Left kidney (tissue), 2 donors: Measurements from ENCODE around the gene DPP6. TPM values are rescaled to one million over a fixed set of nuclear protein-coding genes. Genes with fewer than 3 reads are reported as not detected.

Experiments used
- DNase-seq: peaks from one replicate; pipeline ENCODE4 v3.0.0-alpha.2; 2013
- polyA plus RNA-seq: library from polyadenylated mRNA; unstranded; fragments of 120-200 nt; gene quantifications from one replicate; pipeline ENCODE4 v1.2.1, GENCODE V29; 2013; ENCODE audit not compliant: insufficient read length

Gene DPP6
- polyA plus RNA-seq, 1 donor = 44.9 TPM

DNA sequence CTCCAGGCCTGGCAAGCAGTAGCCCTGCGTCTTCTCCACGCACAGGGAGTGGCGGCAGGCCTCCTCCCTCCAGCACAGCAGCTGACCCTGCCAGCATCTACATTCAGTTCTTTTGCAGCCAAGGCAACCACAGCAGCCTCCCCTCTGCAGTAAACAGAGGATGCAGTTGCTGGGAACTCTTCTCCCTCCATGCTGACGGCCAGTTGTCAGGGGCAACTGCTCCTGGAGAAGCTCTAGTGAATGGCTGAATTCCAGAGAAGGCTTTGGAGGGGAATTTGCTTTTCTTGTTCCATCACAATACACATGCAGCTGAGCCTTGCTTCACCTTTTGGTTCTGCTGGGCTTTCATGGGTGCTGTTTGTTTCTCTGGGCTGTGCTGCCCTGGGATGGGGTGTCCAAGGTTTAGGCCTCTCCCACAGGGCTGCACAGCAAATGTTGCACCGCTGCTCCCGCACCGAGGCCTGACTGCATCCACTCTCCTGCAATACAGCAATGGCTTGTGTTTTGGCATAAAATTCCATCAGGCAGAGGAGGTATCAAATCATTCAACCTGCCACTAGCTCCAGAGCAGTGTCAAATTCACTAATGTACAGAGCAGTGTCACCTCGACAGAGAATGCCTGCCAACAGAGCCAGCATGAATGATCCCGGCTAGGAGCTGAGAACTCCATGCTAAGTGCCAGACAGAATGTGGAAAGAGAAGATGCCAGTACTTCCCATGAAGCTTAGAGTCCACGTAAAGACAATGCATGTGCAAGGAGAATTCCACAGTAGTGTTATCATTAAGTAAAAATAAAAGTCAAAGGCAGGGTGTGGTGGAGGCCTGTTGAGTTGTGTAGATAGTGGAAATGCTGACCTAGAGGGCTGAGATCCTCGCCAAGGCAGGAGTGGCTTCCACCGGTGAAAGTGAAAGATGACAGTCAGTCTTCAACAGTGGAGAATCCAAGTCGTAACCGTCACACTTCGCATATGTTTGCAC is 399.6 kb downstream of the DPP6 start:
- no peak for DNase-seq

DNA sequence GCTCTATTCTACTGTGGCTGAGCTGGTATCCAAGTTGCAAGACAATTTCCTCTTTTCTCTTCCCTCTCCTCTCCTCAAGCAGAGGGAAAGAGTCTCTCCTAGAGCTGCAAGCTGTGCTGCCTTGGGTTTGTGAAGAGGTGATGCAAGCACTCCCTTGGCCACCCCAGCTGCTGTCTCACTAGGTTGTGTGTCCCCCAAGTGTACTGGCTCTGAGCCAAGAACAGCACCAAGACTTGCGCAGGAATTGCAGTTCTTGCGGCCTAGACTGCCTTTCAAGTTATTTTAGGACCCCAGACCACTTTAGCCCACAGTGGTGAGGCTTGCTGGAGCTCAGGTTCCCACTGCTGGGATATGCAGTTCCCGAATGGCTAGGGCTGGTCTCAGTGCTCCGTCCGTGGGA is 411.6 kb downstream of the DPP6 start:
- no peak for DNase-seq

DNA sequence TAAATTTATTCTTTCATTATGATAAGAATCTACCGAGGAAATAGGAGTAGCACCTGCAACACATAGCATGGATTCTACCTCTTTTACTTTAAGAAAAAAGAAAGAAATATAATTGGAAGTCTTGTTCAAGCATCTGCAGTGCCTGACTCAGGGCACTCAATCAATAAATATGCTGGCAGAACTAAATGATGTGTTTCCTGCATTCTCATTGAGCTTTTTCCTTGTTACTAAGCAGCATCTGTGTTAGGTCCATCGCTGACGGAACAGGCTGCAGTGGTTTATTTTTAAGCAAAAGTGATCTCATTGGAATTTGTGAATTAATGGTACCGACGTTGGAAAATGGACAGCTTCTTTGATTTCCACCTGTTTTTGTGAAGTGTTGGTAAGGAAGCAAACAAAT is 417.5 kb downstream of the DPP6 start:
- DNase-seq = no peak

DNA sequence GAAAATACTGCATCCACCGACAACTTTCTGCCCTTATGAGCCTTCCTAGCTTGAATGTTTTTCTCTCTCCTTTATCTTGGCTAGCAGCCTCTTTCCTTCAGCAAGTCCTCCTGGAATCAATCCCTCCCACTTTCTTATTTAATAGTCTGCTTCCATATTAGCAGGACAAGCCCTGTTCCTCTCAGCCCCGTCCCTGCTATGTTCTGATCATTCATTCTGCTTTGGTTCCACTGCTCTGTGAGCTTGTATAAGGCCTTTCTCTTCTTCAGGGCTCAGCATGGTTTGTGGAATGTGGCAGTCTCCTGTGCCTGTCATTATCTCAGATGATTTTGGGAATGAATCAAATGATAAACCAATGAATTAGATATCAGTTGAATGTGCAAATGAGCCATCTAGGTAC is 420.1 kb downstream of the DPP6 start:
- no peak for DNase-seq

DNA sequence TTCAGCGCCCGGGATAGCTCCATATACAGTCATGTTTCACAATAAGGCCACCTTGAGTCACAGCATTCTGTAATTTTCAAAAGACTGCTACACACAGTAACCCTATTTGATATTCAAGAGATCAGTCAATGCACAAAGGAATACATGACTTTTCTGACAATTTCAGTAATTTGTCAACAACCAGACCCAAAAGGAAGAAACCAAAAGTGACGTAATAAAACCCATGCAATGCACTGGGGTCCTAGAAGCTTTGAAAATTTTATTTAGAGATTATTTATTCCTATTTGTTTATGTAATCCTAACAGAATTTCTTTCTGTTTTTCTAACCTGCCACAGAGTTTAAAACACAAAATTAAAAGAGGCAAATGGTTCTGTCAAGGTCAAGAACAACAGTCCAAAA is 421.2 kb downstream of the DPP6 start:
- DNase-seq = no peak

DNA sequence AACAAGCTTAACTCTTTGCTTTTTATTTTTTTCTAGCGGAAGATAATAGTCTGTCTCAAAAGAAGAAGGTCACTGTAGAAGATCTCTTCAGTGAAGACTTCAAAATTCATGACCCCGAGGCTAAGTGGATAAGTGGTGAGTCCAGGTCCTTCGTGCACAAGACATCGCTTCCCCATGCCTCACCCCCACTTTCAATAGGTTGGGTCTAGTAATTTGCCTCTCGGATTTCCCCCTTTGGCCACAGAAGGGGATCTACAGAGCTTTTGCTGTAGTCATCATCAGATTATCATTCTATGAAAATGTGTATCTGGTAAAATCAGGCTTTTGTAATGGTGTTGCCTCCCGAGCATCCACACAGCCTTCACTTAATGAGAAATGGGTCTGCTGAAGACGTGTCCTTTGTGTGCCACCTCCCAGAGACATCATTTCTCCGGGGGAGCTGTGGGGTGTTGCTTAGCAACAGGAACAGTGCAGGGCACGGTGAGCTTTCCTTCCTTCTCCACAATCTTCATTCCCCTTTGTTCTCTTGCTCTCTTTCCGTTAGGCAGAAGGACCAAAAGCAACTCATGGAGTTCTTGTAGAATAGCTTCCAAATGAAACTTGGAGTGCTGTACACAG is 422.8 kb downstream of the DPP6 start:
- DNase-seq = no peak

DNA sequence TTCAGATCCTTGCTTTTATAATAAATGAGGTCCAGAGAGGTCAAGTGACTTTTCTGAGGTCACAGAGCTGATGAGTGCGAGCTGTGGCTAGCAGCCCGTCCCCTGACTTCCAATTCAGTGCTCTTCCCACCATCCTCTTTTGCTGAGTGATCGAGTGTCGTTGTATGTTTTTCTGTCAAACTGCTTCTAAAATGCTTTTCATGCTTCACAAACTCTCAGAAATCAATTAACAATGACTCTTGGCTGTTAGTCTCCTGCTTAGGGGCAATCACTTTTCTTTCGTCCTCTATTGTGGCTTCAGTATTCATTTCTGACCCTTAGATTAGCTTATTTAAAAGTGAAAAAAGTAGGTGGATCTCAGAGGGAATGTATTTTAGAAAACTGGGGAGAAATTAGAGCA is 423.7 kb downstream of the DPP6 start:
- DNase-seq = no peak

DNA sequence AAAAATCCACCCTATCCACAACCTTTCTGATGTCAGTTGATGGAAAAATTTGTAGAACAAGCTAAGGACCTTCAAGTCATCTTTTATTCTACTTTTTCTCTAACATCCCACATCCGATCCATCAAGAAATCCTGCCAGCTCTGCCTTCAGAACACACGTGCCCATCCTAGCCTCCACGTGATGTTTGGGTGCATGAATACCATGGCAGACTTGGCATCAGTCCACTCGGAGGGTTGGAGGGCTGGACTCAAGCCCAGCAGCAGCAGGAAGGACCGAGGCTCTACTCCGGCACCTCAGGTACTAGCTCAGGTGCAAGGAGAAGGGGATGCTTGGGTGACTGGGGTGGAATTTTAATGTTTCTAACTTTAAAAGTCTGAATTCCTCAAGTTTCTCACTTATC is 428.6 kb downstream of the DPP6 start:
- DNase-seq = no peak

DNA sequence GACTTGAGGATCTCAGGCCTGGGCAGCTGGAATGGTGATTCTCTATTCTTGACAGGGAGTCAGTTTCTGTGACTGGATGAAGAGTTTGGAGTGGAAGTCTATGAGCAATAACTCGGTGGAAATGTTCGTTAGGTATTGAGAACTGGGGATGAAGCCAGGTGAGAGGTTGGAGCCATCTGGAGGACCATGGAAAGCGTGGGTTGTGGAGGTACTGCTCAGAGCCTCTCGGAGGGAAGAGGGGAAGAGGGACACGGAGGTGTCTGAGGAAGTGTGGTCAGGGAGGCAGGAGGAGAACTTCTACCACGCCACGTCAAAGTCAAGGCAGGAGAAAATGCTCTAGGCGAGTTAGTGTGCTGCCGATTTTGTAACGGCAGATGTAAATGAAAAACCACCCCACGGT is 430.7 kb downstream of the DPP6 start:
- DNase-seq = no peak

DNA sequence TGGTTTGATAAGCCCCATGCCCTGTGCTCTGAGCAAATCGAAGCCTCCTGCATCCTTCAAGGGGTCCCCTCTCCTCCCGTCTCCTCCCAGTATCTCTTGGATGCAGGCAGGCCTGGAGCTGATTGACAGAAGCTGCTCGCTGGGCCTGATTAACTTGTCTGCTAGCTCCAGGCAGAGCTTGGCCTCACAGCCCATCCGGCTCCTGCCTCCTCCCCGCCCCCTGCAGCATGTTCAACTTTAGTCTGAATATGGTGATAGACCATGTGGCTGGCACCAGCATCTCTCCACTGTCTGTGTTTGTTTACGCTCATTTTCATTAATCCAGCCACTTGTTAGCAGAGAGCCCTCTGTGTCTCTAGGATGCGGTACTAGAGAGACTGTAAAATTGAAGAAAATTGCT is 432.2 kb downstream of the DPP6 start:
- DNase-seq = no peak

DNA sequence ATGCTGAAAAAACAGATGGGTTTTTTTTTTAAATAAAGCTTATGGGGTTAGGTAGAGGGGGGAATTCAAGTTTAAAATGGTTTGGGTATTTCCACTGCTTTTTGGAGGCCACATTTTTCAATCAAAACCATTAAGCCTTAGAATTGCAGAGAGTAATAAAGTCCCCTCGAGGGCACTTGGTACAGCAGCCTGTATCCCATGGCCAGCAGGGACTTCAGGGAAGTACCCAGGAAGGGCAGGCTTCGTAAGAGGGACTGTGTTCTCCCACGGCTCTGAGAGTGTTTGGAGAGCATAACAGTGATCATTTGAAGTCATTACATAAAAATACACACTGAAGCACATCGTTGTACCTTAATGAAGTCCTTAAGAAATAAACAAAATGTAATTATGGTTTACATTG is 432.7 kb downstream of the DPP6 start:
- no peak for DNase-seq

DNA sequence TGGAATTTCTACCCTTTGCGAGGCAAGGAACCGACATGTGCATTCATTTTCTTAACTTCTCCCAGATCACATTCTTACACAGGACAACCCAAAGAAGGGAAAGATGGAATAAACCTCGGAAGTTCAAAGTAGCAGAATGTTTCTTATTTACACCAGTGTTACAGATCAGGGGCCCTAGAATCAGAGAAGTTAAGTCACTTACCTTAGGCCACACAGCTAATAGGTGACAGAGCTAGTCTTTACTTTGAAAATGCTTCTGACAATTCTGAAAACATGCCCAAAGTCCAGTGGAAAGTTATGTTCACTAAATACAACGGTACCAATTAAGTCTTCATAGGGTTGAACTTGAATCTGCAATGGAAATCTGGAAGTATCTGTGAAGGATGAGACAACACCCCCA is 437.7 kb downstream of the DPP6 start:
- DNase-seq = no peak

DNA sequence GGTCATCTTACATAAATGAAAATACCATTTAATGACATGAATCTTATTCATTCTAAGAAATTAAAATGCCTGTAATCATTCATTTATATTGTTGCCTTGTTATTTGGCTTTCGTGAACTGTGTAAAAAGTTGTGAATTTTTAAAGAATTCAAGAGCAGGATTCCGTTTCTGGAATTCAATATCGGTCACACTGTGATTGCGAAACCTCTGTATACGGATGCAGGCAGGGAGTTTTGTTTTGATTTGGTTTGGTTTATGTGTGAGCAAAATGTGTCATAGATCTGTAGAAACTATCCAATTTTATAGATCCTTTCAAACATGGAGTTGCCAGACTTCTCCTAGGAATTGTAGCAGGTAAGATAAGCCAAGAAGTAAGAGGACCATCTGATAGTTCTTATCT is 441.4 kb downstream of the DPP6 start:
- no peak for DNase-seq

DNA sequence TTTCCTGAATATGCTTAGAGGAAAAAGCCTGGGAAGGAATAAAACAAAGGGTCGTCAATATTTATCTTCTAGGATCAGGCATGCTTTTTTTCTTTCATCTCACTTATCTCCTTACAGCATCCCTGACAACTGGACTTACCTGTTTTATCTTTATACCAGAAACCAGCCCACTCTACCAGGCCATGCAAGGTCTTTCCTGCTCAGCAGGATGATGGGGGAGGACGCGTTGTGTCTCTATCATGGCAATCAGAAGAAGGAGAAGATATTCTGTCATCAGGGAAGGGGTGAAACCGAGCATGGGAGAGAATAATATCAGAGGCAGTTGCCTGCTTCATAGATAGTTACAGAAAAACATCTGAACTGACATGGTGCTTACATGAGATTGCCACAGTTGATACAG is 445.6 kb downstream of the DPP6 start:
- DNase-seq = no peak

DNA sequence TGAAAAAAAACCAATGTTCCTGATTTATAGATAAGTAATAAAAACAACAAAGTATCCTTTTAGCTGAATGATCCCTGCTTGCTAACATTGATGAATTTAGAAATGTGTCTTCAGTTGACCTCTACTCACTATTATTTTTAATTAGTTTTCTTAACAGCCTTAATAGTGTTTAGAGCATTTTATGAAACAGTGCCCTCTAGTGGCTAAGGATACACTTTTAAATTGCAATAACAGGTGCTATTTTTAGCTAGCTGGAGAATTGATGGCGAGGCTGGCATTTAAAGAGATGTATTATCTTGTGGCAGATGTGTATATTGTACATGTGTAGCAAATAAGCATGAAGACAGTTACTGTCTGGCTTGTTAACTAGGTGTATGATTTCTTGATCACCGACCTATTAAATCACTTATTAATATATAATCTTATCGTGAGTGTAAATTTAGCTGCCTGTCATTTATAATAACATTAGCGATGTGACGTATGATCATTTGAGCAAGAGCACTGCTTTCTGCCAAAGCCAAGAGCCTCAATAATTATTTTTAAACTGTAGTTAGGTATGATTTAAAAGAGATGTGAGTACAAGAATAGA is 451.9 kb downstream of the DPP6 start:
- peak; percentile 58 for DNase-seq

DNA sequence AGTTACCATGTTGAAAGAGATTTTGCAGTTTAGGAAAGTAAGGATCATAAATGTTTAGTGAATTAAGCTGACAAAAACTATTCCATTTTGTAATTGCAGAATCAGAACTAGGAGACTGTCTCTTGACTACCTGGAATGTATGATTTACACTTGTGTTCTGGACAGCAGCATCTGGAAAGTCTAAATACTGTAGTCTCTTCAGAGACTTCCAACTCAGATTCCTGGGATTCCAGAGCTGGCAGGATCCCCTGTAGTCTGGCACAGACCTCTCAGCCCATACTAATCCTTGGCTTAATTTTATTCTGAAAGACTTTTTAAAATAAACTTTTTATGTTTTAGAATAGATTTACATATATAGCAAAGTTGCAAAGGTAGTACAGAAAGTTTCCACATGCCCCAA is 452.7 kb downstream of the DPP6 start:
- no peak for DNase-seq

DNA sequence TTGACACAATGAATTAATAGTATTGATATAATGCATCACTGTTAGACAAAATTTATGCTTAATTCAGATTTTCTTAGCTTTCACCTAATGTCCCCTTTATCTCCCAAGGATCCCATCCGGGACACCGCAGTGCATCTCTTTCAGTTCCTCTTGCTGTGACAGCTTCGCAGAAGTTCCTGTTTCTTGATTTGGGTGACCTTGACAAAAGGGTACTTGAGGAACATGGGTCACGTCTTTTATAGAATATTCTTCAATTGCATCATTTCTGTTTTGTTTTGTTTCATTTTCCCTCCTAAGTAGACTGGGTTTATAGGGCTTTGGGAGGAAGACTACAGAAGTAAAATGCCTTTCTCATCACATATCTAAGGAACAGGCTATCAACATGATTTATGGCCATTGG is 453.2 kb downstream of the DPP6 start:
- no peak for DNase-seq

DNA sequence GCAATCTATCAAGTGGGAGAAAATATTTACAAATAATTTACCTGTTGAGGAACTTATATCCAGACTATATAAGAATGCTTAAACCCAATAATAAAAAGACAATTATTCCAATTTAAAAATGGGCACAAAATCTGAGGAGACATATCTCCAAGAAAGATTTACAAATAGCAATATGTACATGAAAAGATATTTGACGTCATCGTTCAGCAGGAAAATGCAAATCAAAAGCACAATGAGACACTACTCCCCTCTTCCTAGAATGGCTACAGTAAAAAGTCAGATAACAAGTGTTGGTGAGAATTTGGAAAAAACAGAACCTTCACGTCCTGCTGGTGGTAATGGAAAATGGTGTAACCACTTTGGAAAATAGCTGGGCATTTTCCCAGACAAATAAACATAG is 457.0 kb downstream of the DPP6 start:
- DNase-seq = no peak

DNA sequence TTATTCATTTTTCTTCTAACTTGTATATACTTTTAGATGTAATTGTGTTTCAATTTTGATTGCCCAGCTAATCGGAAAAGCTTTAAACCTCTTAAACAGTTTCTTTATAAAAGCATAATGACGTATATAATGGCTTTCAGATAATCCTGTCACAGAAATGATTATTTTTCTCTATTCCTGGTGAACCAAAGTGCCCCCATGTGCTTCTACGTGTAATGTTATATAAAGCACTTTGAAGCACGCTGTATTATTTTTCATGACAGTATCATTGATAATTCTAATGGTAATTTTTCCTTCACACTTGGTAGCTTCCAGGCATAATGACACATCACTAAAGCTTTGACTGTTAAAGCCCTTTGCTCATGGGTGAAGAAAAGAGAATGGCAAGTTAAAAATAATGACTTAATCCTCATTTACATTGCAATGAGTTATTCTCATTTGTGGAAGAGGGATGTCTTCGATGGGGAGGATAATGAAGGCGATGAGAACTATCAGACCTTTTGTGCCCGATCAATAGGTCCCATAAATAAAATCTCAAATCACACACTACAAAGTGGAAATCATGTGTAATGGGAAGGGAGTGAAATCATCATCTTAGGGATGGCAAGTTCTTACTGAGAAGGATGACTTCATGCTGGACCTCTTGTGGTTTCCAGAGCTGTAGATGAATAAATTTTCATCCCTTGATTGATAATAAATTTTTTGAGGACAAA is 460.1 kb downstream of the DPP6 start:
- DNase-seq = no peak

DNA sequence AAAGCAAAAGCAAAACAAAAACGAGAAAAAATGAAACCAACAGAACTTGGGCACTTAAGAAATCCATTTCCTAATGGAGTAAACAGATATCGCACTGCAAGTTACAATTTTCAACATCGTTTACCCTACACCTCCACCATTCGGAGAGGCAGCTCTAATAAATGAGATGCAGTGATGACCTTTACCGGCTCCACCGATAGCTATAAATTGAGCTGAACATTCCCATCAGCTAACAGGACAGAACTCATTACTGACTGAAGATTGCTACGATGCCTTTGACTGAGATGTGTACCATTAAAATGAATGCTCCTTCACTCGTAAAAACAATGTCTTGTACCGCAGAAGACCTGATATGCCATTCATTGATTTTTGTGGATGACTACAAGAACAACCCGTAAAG is 465.6 kb downstream of the DPP6 start:
- no peak for DNase-seq

DNA sequence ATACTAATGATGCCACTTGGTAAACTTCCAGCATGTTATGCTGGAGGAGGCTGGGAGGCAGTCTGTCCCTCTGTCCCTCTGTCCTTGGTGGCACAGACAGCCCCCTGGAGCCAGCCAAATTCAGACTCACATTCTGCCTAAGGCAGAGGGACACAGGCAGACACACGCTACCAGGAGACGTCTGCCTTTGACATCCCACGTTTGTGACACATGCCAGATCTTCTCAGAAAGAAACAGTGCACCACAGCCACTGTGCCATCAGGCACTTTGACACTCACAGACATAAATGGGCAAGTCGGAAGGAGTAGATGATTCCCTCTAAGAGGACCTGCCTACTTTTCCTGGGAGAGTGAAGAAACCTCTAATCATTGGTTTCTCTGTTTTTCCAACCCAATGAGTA is 467.0 kb downstream of the DPP6 start:
- DNase-seq = no peak

DNA sequence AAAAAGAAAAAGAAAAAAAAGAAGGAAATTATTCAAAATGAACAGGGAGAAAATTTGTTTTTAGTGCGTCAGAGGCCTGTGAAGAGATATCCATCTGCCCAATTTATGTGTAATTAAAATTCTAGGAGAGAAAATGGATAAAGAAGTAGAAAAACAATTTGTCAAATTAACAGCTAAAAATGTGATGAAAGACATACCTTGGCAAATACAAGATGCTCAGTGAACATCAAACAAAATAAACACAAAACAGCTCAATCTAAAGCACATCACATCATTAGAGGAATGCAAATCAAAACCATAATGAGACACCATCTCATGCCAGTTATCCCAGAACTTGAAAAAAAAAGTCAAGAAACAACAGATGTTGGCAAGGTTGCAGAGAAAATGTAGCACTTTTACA is 477.9 kb downstream of the DPP6 start:
- no peak for DNase-seq

DNA sequence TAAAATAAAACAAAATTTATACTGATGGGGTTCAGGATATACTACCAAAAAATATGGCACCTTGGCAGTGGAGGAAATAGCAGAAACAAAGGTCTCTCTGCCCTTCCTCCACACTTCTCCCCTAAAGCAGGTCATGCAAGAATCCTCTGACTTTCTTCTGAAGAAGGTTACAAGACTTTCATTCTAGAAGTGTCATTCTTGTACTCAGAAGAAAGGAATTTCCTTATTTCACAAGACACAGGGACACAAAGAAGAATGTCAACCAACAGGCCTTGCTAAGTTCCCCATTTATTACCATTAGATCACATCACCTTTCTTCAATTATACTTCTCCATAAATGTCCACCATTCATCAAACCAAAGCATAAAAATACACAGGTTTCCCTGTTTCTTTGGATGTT is 480.6 kb downstream of the DPP6 start:
- DNase-seq = no peak
